ENCODE results near the gene CTSA. TPM values are rescaled to one million over a fixed set of nuclear protein-coding genes. Genes with fewer than 3 reads are reported as not detected.

The CTSA gene
- total and polyA plus RNA-seq, 9 of the 15 experiments (the other 6 are each of a cell fraction or from before 2014, with no cell fraction given): 8.8 to 61.7 (median 28.3) TPM

DNA sequence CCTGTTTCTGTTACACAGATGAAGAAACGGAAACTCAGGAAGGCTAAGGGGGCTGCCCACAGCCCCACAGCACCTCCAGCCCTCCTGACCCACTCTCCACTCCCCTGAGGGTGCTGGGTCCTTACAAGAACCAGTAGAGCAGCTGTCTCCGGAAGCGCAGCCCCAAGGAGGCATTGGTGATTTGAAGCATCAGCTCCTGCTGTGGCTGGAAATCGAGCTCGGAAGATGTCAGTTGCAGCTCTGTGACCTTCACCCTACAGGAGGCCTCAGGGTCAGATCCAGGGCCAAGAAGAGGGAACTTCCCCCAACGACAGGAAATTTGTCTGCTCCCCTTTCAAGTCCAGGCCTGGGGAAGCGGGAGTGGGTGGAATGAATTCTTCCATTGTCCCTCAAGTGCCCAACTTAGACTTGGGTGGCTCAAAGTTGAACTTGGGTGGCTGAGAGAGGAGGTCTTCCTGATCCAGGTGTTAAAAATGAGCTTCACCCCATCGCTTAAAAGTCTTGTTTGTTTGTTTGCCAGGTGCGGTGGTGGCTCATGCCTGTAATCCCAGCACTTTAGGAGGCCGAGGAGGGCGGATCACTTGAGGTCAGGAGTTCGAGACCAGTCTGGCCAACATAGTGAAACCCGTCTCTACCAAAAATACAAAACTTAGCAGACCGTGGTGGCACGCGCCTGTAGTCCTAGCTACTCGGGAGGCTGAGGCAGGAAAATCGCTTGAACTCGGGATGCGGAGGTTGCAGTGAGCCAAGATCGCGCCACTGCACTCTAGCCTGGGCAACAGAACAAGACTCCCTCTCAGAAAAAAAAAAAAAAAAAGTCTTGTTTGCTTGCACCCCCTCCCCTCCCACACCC is 18.9 kb downstream of the CTSA start (continued):
- TF ChIP-seq HEY1 (CRISPR knock-in tag; IDR thresholded peaks at IDR 0.05; ENCODE audit: borderline replicate concordance): no peak
- TF ChIP-seq NFRKB (IDR thresholded peaks at IDR 0.05; ENCODE audit: low read depth): peak; percentile 67; the same call in 1 of the 2 replicates
- TF ChIP-seq ESRRA (IDR thresholded peaks at IDR 0.05; ENCODE audit: borderline replicate concordance, low read depth): peak; percentile 95
- TF ChIP-seq, protein P1, sequence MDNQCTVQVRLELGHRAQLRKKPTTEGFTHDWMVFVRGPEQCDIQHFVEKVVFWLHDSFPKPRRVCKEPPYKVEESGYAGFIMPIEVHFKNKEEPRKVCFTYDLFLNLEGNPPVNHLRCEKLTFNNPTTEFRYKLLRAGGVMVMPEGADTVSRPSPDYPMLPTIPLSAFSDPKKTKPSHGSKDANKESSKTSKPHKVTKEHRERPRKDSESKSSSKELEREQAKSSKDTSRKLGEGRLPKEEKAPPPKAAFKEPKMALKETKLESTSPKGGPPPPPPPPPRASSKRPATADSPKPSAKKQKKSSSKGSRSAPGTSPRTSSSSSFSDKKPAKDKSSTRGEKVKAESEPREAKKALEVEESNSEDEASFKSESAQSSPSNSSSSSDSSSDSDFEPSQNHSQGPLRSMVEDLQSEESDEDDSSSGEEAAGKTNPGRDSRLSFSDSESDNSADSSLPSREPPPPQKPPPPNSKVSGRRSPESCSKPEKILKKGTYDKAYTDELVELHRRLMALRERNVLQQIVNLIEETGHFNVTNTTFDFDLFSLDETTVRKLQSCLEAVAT (IDR thresholded peaks at IDR 0.05): peak in 1 of 2 experiments; percentile 83; a peak in 2 of 4 replicates
- 0 out of 2 replicates have a peak, but pooled peaks have one; percentile 29 for TF ChIP-seq ADNP (tag; IDR thresholded peaks at IDR 0.05)
- TF ChIP-seq CREB3 (tag; conservative IDR thresholded peaks at IDR 0.05; ENCODE audit: low read depth): 0 out of 2 replicates have a peak, but pooled peaks have one; percentile 40
- TF ChIP-seq PTRF (tag; IDR thresholded peaks at IDR 0.05): no peak
- peak; percentile 43; the same call in 1 of the 2 replicates for TF ChIP-seq KAT7 (CRISPR knock-in tag; IDR thresholded peaks at IDR 0.05; ENCODE audit: borderline replicate concordance)
- TF ChIP-seq KDM4B (IDR thresholded peaks at IDR 0.05; ENCODE audit: borderline replicate concordance in 2 of 2, low read depth in 1 of 2): peak in 1 of 2 experiments; percentile 24; a peak in 1 of 4 replicates
- peak; percentile 46 for TF ChIP-seq BRD9 (IDR thresholded peaks at IDR 0.05; ENCODE audit: low read depth, partially characterized antibody)
- no peak for TF ChIP-seq POLR2A (conservative IDR thresholded peaks at IDR 0.05)
- TF ChIP-seq TCFL5 (CRISPR knock-in tag; conservative IDR thresholded peaks at IDR 0.05): no peak
- no peak for TF ChIP-seq NFIC (IDR thresholded peaks at IDR 0.05)
- TF ChIP-seq, protein P2, sequence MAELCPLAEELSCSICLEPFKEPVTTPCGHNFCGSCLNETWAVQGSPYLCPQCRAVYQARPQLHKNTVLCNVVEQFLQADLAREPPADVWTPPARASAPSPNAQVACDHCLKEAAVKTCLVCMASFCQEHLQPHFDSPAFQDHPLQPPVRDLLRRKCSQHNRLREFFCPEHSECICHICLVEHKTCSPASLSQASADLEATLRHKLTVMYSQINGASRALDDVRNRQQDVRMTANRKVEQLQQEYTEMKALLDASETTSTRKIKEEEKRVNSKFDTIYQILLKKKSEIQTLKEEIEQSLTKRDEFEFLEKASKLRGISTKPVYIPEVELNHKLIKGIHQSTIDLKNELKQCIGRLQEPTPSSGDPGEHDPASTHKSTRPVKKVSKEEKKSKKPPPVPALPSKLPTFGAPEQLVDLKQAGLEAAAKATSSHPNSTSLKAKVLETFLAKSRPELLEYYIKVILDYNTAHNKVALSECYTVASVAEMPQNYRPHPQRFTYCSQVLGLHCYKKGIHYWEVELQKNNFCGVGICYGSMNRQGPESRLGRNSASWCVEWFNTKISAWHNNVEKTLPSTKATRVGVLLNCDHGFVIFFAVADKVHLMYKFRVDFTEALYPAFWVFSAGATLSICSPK (IDR thresholded peaks at IDR 0.05; ENCODE audit: borderline replicate concordance): 0 out of 2 replicates have a peak, but pooled peaks have one; percentile 49
- TF ChIP-seq KAT2B (IDR thresholded peaks at IDR 0.05; ENCODE audit: low read depth, low read length): no peak
- TF ChIP-seq, protein P3, sequence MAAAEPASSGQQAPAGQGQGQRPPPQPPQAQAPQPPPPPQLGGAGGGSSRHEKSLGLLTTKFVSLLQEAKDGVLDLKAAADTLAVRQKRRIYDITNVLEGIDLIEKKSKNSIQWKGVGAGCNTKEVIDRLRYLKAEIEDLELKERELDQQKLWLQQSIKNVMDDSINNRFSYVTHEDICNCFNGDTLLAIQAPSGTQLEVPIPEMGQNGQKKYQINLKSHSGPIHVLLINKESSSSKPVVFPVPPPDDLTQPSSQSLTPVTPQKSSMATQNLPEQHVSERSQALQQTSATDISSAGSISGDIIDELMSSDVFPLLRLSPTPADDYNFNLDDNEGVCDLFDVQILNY (CRISPR knock-in tag; IDR thresholded peaks at IDR 0.05): no peak
- peak; percentile 63 for TF ChIP-seq ZFX (CRISPR knock-in tag; IDR thresholded peaks at IDR 0.05)
- TF ChIP-seq BRD4 (IDR thresholded peaks at IDR 0.05): no peak
- no peak; the same call in 1 of the 2 replicates for TF ChIP-seq DMBX1 (CRISPR knock-in tag; IDR thresholded peaks at IDR 0.05; ENCODE audit: borderline replicate concordance)
- TF ChIP-seq GATAD2A (IDR thresholded peaks at IDR 0.05): no peak

Data from K562 (cell line).